GM21526 (cell line): ENCODE data around the gene ZNF343.

Experiments
- ATAC-seq: cut with Tn5 transposase; IDR thresholded peaks from one replicate; pipeline ENCODE4 v1.9.1; 2021; ENCODE audit warnings: moderate library complexity; ENCODE audit not compliant: unreplicated experiment, low FRiP score

ZNF343 gene

GRCh38 chr20:2446845-2447244 lies 61.9 kb downstream of the ZNF343 start:
- ATAC-seq = no peak
